ENCODE data around the gene TSTD2.

- TF ChIP-seq CTCF (IDR thresholded peaks at IDR 0.05 in 4 of 5, conservative IDR thresholded peaks at IDR 0.05 in 1 of 5) (no peak), POLR2A (IDR thresholded peaks at IDR 0.05) (no peak)
These were observed 31.8 kb downstream of the TSTD2 start for GRCh38 chr9:97601228-97601898.
